HG03521 (cell line): Measurements from ENCODE around the gene PRKCA.

Experiments used
- ATAC-seq: cut with Tn5 transposase; IDR thresholded peaks from one replicate; pipeline ENCODE4 v1.9.1; 2021; ENCODE audit warnings: mild to moderate bottlenecking, moderate library complexity; ENCODE audit not compliant: unreplicated experiment

Gene PRKCA

GRCh38 chr17:66841328-66841727 lies 538.9 kb downstream of the PRKCA start:
- no peak for ATAC-seq

DNA sequence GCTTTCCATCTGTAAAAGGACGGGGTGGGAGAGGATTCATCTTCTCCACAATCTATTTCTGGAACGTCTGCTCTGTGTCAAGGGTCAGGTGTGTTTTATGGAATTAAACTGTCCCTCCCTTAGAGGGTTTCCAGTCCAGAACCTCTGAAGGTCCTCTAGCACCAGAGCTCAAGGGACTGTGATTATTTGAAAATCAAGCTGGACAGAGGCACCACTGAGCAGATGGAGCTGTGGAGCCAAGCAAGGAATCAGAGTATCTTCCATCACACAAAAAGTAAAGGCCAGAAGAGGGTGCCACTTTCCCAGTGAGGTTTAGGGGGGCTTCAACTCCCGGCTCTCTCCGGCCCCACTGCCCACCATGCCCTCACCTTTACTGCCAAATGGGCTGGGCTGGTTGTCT lies 539.3 kb downstream of the PRKCA start:
- ATAC-seq, result no peak

- ATAC-seq, result no peak
Observed at GRCh38 chr17:66842505-66842904, 540.1 kb downstream of the PRKCA start.

DNA sequence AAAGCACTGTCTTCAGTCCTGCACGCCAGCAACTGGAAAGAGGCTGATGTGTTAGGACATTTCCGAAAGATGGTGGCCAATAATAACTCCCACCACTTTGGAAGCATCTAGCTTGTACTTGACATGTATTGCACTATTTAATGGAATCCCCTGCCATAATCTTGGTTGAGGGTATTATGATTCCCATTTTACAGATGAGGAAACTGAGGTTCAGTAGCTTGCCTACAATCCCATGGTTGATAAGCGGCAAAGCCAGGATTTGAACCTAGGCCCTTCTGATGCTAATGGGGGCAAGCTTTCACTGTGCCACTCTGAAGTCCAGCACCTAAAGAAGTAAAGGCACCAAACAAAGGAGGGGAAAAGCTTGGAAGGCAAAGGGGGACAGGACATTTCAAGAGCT lies 540.5 kb downstream of the PRKCA start:
- no peak for ATAC-seq

GRCh38 chr17:66843627-66844026 lies 541.2 kb downstream of the PRKCA start:
- no peak for ATAC-seq

DNA sequence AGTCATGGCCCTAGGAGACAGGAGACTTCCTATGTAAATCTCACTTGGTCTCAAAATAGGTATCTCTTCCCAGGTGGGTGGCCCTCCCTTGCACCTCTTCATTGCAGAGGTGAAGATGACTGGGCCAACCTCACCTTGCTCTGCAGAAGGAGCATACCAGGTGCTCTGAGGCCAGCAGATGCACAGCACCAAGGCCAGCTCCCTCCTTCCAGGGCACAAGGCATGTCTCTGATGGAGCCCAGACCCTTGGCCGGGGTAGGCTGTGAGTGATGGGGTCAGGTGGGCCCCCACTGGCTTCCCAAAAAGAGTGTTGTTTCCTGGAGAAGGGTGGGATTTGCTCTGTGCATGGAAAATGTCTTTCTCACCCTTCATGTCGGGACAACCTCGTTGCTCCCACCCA lies 545.3 kb downstream of the PRKCA start:
- no peak for ATAC-seq

DNA sequence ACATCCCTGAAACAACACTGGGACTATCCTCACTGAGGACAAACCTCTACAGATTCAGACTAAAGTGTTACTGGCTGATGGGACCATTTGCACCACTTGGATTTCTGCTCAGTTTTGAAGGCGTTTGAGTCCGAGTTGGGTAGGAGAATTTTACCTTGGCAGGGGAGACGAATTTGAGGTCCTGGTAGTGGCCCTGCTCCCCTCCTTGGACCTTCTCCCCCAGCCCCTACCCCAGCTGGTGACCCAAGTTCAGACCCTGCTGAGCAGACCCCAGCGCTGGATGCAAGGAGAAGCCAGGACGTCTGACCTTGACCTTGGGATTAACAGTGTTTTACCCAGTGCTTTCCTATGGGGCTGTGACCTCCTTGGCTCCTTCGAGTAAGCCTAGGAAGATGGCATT lies 546.1 kb downstream of the PRKCA start:
- no peak for ATAC-seq

DNA sequence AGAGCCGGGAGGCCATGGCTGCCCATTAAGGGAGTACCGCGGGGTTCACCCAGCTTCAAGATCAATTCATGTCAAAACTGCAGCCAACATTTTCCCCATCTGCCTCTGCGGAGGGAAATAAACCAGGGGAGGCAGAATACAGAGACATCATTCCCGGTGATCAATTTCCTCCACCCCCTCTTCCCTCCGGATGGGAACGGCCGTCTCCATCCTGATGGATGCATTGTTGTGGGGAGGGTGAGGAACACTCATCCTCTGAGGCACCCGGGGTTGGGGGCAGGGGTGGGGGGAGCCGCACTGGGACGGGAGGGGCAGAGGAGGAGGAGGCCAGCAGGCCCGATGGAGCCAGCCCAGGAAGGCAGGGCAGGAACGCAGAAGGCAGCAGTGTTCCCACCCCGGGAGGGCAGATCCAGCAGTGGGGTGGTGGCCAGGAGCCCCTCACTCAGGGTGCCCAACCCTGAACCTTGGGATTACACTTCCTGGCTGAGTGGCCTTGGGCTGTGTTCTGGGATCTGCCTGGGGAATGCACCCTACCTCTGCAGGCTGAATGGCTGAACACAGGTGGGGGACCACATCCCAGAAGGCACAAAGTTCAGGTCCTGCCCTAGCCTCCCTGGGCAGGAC lies 546.7 kb downstream of the PRKCA start:
- ATAC-seq, result no peak

DNA sequence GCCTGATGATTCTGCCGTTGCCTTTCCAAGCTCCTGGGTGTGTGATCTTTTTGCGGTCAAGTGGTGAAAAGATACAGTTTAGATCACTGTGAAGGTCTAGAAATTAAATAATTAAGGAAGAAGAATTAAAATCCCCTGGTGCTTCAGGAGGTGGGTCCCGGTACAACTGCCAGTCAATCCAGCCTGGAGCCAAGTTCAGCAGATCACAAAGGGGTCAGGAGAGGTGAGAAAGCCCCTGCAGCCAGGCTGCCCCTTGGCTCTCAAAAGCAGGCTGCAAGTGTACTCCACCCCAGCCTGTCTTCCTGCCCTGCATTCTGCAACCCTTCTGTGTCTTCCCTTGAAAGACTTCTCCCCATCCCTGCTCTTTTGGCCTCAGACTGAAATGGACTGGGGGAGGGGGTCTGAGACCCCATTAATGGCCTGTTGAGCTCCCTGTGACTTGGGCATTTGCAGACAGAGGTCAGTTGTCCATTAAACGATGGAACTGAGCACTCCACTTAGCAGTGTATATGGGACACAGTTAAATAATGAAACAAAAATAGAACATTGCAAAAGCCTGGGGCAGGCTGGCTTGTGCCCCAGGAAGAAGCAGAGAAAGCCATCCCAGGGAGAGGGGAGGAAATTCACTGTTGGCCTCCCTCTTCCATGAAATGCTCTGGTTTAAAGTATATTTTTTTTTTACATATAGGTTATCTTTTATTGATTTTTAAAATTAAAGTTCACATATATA lies 547.6 kb downstream of the PRKCA start:
- ATAC-seq, result no peak

GRCh38 chr17:66850692-66851091 lies 548.3 kb downstream of the PRKCA start:
- no peak for ATAC-seq

DNA sequence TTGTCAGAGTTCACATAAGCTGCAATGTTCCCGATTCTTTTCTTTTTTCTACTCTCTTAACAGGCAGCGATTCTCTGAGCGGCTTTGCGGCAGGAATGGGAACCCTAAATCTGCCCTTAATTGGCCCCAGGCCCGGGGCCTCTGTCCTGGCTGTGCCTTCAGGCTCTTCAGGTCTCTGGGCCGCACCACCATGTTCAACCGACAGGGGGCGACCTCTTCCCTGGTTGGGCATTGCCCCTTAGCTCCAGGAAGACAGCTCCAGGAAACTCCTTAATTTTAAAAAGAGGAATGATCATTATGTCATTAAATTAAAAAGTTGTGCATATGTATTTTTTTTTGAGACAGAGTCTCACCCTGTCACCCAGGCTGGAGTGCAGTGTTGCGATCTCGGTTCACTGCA lies 552.8 kb downstream of the PRKCA start:
- ATAC-seq, result no peak

- no peak for ATAC-seq
Observed at GRCh38 chr17:66858226-66859083, 556.0 kb downstream of the PRKCA start.

DNA sequence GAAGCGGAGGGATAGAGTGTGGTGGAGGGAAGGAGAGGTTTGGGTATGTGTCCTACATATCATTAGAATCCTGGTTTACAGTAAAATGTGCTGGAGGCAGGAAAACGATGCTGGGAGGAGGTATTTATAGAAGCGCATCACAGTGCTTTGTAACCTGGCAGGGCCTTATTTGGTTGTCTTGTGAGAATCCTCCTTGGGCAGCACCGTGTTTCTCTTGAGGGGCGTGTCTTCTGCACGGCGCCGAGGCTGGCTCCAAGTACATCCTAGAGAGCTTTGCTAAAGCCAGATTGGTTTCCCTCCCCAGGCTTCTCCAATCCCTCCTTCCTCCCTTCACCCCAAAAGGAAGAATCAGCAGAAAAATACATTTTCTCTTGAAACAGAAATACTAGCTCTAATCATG lies 556.9 kb downstream of the PRKCA start:
- no peak for ATAC-seq

DNA sequence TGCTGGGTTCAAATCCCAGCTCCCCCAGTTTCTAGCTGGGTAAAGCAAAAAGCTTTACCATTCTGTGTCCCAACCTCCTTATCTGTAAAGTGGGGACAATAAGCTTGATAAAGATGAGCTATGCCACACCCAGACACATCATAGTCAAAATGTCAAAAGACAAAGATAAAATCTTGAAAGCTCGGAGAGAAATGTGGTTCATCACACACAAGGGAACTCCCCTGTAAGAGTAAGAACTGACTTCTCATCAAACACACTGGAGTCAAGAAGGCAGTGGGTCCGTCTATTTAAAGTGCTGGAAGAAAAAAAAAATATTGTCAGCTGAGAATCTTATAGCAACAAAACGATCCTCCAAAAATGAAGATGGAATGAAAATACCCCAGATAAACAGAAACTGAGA lies 557.8 kb downstream of the PRKCA start:
- no peak for ATAC-seq
